GM23248 (cell line): Measurements from ENCODE around the gene FER.

Experiments used
- EZH2 ChIP-seq: fragments of 200-600 bp; sonication (generic); IDR thresholded peaks from 2 replicates; pipeline ENCODE4 v1.6.1; 2018; ENCODE audit warnings: antibody characterized with exemption, mild to moderate bottlenecking; ENCODE audit not compliant: insufficient read depth, poor library complexity, severe bottlenecking
- EZH2phosphoT487 ChIP-seq: fragments of 200-600 bp; sonication (generic); IDR thresholded peaks from 2 replicates; pipeline ENCODE4 v1.6.1; 2018; ENCODE audit warnings: antibody characterized with exemption, moderate library complexity, mild to moderate bottlenecking, low read depth; ENCODE audit not compliant: insufficient read depth

GRCh38 chr5:109022056-109022455, 274.4 kb downstream of the FER start:
- TF ChIP-seq EZH2: no peak
- no peak for TF ChIP-seq EZH2phosphoT487
